ENCODE measurements around the gene CLCC1.
"Not testable (repeated sequence)": the region's sequence is repeated elsewhere in the genome, so short reads cannot be mapped to it uniquely, and the experiment has no call there.

The CLCC1 gene

GRCh38 chr1:108933944-108934343 lies 29.3 kb downstream of the CLCC1 start:
- DNase-seq (ENCODE audit: low read depth, low spot score), result no peak
- H3K4me3 ChIP-seq (ENCODE audit: low read length), result no peak overlapping the region

DNA sequence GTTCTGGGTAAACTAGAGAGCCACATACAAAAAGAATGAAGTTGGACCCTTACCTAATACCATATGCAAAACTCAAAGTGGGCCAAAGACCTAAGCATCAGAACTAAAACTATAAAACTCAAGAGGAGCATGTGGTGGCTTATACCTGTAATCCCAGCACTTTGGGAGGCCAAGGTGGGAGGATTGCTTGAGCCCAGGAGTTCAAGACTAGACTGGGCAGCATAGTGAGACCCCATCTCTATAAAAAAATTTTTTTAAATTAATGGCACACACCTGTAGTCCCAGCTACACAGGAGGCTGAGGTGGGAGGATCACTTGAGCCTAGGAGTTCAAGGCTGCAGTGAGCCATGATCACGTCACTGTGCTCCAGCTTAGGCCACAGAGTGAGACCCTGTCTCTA lies 35.7 kb downstream of the CLCC1 start:
- DNase-seq (ENCODE audit: low read depth, low spot score); H3K4me3 ChIP-seq (ENCODE audit: low read length): not testable (repeated sequence)

DNA sequence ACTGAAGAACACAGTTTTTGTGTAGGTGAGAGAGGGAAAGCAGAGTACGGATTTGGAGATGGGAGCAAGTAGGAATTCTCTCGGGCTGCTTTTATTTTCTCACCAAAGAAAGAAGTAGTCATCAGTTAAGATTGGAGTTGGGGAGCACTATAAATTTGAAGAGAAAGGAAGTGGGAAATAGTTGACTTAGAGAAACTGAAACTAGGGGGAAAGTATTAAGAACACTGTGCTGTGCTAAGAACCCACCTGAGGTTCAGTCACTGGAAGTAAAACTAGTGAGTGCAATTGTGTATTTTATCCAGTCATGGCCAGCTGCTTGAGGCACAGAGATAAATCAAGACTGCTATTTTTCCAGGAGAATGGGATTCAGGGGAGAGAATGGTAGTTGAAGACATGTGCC lies 37.4 kb downstream of the CLCC1 start:
- no peak overlapping the region for H3K4me3 ChIP-seq (ENCODE audit: low read length)
- no peak for DNase-seq (ENCODE audit: low read depth, low spot score)

DNA sequence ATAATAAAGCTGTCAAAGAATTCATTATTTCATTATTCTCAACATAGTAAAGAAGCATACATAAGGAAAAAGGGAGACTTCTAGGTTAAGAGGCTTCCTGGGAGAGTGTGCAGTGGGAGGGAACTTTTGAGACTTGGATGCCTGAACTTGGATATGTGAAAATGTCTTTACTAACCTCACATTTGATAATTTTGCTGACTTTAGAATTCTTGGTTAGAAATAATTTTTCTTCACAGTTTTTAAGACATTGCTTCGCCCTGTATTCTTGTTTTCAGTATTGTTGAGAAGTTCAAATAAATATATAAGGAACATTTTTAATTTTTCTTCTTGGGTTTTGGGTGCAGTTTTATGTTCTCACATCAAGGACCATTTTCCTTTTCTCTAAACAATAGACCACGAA lies 46.5 kb downstream of the CLCC1 start:
- H3K4me3 ChIP-seq (ENCODE audit: low read length), result no peak overlapping the region
- no peak for DNase-seq (ENCODE audit: low read depth, low spot score)
